CD4-positive, alpha-beta T cell treated with Interleukin-4 for 4 hours (primary cell): Measurements from ENCODE around the gene SLC44A3.
"Not testable (repeated sequence)": the region's sequence is repeated elsewhere in the genome, so short reads cannot be mapped to it uniquely, and the experiment has no call there.

ENCODE experiments used
- DNase-seq: peaks from one replicate; pipeline ENCODE4 v3.0.0-alpha.2; 2020

Gene SLC44A3

DNA sequence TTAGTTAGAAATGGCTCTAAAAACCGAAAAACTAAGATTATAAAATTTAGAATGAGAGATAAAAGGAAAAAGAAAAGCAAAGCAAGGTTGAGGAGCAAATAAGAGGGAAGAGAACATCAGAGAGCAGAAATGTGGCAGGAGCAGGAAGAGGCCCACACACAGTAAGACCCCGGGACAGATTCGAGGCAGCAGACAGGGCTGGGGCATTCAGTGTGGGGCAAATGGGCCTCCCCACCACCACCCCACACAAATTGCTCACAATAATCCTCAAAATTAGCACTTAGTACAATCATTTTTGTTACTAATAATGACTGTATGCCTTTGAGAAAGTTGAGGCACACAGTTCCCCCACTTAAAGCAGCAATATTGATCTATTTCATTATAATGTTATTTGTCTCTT lies 17.1 kb upstream of the SLC44A3 start:
- no peak for DNase-seq

- no peak for DNase-seq
These were observed 16.4 kb upstream of the SLC44A3 start for GRCh38 chr1:94803517-94804441.

- no peak for DNase-seq
These were observed 15.7 kb upstream of the SLC44A3 start for GRCh38 chr1:94804442-94804837.

- DNase-seq: peak; percentile 46
These were observed 14.2 kb upstream of the SLC44A3 start for GRCh38 chr1:94805912-94806311.

DNA sequence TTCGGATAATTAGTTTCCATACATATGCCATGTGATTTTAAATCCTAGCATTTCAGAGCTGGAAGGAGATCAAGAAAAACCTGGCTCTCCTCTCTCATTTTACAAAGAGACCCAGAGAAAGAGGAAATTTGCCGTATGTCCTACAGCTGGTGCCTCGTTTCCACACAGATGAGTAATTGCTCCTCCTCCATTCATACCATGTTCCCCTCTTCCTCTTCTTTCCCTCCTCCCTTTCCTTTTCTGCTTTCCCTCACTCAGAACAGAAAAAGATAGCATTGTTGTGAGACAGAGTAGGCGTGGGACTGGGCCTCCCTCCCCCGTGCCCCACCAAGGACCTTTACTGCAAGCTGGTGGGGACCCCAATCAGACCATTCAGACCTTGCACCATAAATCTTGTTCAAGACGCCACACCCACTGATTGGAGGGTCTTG lies 13.7 kb upstream of the SLC44A3 start:
- DNase-seq: no peak

DNA sequence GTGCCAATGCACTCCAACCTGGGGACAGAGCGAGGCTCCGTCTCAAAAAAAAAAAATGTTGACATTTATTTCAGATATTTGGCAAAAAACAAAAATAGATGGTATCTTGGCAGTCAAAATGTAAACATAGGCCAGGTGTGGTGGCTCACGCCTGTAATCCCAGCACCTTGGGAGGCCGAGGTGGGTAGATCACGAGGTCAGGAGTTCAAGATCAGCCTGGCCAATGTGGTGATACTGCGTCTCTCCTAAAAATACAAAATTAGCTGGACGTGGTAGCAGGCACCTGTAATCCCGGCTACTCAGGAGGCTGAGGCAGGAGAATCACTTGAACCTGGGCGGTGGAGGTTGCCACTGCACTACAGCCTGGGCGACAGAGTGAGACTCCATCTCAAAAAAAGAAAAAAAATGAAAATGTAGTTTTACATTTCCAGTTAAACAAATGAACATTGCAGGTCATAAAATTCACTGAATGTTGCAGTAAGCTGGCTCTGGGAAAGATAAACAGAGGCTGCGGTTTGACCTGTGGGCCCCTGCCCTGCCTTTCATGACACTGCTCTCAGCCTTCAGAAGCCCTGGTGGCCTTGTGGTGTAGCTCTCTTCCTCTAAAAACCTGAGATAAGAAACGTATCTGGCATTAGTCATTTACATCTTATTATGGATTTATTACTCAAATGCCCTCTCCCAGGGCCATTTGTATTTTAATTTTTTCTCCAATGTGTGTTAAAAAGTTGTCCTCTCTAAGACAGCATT lies 12.2 kb upstream of the SLC44A3 start:
- no peak for DNase-seq

- DNase-seq: no peak
These were observed 11.5 kb upstream of the SLC44A3 start for GRCh38 chr1:94808669-94809068.

DNA sequence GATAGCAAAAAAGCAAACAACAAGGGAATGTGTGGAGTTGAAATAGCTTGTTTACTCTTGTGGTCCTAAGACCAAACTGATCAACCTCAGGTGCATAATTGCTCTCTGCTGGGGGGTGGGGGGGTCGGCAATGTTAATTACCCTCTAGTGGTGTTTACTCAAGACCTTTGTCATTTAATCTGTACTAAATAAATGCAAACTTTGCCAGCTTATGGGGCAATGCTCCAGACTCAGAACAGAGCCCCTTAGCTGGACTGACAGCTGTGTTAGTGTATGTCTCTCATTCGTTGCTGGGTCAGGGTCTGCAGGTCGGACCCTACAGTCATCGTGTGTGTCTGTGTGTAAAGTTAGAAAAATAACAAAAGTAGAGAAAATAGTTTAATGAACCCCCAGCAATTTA lies 7.2 kb upstream of the SLC44A3 start:
- no peak for DNase-seq

GRCh38 chr1:94816030-94816429 lies 4.1 kb upstream of the SLC44A3 start:
- DNase-seq: no peak

- no peak for DNase-seq
These were observed 2.4 kb upstream of the SLC44A3 start for GRCh38 chr1:94817712-94818111.

- DNase-seq: no peak
These were observed 766 bp upstream of the SLC44A3 start for GRCh38 chr1:94819238-94819944.

DNA sequence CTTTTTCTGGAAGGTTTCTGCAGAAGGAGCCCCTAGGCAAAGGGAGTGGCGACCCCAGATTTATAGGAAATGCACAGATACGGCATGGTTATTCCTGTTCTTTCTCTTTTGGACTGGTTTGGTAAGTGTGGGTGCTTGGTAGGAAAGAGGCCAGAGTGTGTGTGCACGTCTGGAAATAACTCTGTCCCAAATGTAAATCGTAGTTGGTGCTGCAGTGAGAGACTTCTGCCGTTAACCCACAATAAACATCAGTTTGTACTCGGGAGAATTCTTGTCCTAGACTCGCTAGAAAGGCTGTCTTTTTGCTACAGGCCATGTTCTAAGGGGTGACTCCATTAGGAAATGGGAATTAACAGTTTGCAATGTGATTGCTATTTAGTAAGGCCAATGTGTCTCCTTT lies 779 bp downstream of the SLC44A3 start:
- DNase-seq: no peak

DNA sequence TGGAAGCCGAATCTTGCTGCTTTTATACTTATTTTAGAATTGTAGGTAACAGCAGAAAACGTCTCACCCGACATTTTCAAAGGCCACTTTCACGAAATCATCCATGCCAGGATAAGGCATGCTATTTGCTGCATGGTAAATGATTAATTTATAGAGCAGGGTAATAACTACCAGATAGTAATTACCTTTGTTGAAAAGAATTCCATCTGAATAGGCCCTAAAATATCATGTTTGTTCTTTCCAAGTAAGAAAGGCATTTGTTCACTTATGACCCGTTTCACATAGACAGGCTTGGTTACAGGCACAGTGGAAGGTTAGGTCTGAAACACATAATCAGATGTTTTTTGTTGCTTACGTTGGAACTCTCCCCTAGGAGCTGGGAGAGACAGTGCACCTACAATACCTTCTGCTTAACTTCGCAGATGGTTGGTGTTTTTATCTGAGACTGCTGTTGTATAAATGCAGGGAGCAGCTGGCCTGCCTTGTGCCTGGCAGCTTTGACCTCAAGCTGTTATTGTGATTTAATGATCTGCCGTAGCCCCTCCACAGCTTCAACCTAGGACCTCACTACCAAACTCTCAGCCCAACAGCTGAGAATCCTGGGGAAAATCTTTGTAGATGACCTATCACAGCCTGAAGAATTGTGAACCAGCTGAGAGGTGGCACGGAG lies 1.6 kb downstream of the SLC44A3 start:
- no peak for DNase-seq

- no peak for DNase-seq
These were observed 3.0 kb downstream of the SLC44A3 start for GRCh38 chr1:94823116-94823515.

DNA sequence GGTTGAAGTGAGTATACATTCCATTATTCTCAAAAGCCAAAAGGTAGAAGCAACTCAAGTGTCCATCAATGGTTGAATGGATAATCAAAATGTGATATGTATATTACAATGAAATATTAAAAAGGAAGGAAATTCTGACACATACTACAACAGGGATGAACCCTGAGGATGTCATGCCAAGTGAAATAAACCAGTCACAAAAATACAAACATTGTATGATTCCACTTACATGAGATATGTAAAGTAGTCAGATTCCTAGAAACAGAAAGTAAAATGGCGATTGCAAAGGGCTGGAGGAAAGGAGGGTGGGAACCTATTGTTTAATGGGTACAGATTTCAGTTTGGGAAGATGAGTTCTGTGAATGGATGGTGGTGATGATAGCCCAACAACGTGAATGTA lies 5.8 kb downstream of the SLC44A3 start:
- no peak for DNase-seq

GRCh38 chr1:94827434-94827833 lies 7.3 kb downstream of the SLC44A3 start:
- no peak for DNase-seq

DNA sequence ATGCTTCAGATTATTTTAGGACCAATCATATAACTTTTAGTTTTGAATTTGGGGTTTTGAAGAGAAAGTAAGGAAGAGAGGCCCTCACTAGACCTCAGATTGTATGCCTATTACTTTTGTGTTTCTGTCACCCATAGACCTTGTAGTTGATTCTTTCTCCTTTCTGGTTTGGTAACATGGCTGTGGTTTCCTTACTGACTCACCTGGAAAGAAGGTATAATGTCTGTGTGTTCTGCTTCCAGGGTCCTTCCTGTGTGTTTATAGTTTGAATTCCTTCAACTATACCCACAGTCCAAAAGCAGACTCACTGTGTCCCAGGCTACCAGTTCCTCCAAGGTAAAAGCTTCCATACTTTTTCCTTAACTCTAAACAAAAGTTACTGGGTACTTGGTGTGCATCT lies 8.1 kb downstream of the SLC44A3 start:
- DNase-seq: no peak

- no peak for DNase-seq
These were observed 11.5 kb downstream of the SLC44A3 start for GRCh38 chr1:94831641-94832040.

DNA sequence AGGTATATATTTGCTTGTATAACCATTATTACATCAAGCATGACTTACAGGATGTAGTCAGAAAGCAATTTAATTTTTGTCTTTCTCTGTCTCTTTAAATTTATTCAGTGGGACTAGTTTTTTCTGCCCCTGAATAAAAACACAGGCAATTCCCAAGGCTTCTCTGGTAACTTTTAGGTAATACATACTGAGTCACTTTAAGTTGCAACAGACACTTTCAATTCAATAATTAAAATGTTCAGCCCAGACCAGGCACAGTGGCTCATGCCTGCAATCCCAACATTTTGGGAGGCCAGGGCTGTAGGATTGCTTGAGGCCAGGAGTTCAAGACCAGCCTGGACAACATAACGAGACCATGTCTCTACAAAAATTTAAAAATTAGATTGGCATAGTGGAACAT lies 12.3 kb downstream of the SLC44A3 start:
- DNase-seq: no peak

- no peak for DNase-seq
These were observed 12.9 kb downstream of the SLC44A3 start for GRCh38 chr1:94832931-94833585.

DNA sequence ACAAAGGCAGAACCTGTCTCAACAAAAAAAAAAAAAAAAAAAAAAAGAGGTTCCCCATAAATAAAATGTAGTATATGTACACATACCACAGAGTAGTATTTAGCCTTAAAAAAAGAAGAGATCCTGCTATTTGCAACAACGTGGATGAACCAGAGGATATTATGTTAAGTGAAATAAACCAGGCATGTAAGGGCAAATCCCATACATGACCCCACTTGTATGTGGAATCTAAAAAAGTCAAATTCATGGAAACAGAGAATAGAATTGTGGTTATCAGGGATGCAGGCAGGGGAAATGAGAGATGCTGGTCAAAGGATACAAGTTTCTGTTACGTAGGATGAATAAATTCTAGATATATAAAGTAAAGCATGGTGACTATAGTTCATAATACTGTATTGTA lies 16.7 kb downstream of the SLC44A3 start:
- no peak for DNase-seq

DNA sequence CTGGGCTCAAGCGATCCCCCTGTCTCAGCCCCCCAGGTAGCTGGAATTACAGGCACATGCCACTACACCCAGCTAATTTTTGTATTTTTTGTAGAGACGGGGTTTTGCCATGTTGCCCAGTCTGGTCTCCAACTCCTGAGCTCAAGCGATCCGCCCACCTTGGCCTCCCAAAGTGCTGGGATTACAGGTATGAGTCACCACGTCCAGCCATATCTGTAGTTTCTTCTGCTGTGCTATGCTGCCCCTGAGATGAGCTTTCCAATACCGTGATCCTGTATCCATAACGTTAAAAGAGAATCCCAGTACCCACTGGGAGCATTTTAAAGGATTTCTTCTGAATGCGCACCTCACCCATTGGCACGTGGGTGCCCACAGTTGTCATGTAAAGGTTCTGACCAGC lies 20.2 kb downstream of the SLC44A3 start:
- not testable (repeated sequence) for DNase-seq
